GM21526 (cell line): Measurements from ENCODE around the gene BMPR1A.
A peak's percentile ranks its signal among the peaks of the same experiment; 100 is the strongest.
"Not testable (repeated sequence)": the region's sequence is repeated elsewhere in the genome, so short reads cannot be mapped to it uniquely, and the experiment has no call there.

Experiments
- ATAC-seq: cut with Tn5 transposase; IDR thresholded peaks from one replicate; pipeline ENCODE4 v1.9.1; 2021; ENCODE audit warnings: moderate library complexity; ENCODE audit not compliant: unreplicated experiment, low FRiP score

BMPR1A gene

DNA sequence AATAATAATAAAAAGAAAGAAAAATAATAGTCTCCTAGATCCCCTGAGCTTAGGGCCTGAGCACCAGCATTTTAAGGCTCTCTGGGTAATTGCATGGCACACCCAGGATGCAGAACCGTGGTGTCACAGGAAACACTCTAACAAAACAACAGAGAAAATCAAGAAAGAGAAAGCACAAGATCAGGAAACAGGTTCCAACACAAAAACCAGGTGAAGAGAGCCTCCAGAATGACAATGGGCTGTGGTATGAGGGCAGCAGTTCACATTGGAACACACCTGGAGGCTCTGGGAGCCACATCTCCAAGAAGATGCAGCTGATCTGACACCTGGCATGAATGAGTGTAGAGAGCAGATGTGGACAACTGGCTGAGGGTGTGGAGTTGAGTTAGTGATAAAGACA is 193.9 kb downstream of the BMPR1A start:
- ATAC-seq = no peak

GRCh38 chr10:86951184-86951761 is 194.9 kb downstream of the BMPR1A start:
- ATAC-seq = no peak

DNA sequence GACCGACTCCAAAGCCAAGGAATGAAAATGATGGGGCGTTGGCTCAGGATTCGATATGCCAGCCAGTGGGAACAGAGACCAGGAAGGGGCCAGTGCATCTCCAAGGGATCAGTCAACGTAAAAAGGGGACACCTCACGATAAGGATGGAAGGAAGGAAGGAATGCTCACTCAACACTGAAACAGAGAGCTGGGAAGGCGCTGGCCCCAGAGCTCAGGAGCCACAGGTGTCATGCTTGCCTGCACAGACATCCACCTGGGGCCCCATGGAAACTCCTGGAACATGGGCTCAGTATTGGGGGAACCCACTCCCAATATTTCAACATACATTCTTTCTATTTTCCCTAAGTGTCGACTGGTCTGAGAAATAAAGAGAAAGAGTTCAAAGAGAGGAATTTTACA is 195.7 kb downstream of the BMPR1A start:
- ATAC-seq = no peak

- not testable (repeated sequence) for ATAC-seq
Measured at GRCh38 chr10:86952697-86953096, 196.3 kb downstream of the BMPR1A start.

DNA sequence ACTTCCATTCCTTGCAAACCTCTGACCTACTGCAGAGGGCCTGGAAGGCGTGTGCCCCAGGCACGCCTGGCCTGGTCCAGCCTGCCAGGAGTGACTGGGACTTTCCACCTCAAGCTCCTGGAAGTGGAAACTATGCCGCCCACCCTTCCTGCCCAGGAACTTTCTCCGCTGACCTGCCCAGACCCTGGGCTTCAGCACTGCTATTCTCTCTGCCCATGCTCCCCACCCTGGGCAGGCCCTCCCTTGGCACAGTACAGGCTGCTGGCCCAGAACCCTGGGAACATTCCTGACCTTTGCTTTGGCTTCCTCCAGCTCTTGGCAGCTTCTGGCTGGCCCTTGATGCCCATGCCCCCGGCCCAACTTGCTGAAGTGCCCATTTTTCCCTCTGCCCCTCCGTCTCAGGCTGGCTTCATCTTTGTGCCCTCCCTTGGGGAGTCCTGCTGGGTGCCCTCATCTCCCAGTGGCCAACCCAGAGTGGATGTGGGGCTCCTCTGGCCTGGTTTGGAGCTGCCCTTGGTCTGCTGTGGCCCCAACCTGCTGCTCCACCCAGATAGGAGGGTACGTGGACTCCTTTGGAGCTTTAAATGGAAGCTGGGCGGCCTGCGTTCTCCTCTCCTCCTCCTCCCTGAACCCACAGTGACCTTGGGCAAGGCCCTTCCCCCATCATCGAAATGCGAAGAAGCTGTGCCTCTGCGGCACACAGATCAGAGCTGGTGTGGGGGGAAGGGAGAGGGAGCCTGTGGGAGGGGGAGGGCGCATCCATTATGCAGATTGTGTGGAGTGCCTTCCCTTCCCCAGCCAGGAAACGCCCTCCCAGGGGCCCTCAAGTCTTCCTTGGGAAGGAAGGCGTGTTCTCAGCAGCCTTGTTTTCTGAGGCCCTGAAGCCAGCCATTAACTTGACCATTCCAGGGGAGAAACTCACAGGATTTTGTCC is 197.6 kb downstream of the BMPR1A start:
- no peak for ATAC-seq

- no peak for ATAC-seq
Measured at GRCh38 chr10:86954681-86955500, 198.5 kb downstream of the BMPR1A start.

DNA sequence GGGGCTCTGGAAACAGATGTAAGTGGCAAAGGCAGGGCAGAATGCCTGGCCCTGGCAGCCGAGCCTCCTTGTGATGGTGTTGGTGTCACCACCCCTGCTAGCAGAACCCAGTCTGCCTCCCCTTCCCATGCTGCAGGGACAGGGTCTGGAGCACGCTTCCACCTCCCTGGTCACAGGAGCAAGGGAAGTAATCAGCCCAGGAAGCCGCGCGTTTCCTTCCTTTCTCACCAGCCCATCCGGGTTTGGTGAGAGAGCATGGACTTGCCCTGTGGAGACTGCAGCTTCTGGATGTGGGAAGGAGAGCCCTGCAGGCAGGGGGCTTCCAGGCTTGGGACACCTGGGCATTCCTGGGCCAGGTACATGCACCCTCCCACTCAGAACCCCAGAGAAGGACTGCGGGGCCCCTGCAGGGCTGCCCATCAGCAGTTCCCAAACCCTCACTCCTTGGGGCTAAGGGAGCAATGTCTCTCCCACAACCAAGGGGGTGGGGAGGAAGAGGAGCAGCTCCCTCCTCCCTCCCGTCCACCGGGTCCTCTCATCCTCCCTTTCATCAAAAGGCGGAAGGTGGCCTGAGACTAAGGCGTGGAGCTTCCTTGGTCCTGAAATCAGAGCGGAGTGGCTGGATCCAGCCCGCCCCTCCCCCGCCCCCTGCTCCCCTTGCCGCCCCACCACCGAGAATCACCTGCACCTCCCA is 199.2 kb downstream of the BMPR1A start:
- ATAC-seq = no peak

DNA sequence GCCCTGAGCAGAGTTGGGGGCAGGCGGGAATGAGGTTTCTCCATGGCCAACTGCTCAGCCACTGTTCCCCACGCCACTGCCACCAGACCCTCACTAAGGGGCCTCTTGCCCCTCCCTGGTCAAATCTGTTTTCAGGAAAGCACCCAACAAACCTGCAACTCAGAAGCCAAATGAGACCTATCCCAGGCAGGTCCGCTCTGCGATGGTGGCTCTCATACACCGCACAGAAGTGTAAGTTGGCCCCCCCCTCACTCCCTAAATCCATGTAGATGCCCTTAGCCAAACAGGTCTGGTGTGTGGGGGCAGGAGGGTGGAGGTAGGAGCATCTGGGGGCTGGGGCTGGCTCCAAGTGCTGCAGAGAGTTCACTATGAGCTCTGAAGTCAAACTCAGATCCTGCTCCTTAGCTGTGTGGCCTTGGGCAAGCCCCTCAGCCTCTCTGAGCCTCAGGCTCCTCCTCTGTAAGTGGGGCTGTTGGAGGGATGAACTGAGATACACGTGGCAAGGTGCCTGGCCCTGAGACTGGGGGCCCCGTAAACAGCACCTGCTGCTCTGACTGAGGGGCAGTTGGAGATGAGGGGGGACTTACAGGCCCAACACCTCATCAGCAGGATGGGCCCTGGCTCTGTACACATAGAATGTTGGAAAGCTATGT is 199.9 kb downstream of the BMPR1A start:
- ATAC-seq = no peak

GRCh38 chr10:86956848-86957448 is 200.5 kb downstream of the BMPR1A start:
- ATAC-seq = no peak

DNA sequence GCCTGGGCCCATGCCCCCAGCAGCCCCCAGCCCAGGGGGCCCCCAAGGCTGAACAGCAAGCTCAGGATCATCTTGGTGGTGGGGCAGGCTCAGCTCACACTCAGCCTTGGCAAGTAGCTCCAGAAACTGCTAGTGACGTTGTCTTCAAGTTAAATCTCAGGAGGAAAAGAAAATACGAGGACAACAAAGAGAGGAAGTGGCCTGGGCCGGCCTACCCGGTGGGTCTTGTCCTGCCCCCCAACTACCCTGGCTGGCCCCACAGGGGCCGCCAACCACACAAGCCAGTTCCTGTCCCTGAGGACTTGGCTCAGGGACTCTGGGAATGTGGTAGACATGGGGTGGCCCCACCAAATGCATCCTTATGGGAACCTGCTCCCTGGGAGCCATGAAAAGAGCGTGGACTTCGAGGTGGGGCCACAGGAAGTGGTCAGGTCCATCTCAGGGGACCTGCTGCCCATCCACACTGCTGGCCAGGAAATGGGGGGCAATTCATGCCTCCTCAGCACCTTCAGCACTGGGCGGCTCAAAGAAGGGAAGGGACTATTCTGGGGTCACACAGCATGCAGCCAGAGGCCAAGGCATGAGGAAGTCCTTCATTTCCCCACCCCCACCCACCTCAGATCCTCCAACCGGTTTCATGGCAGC is 201.2 kb downstream of the BMPR1A start, which contains the start of gene MMRN2:
MMRN2 (minus strand) TSS at position 145 of the 645 bp plus-strand sequence; CDS start at position 71, 74 bp downstream.
- ATAC-seq = no peak

DNA sequence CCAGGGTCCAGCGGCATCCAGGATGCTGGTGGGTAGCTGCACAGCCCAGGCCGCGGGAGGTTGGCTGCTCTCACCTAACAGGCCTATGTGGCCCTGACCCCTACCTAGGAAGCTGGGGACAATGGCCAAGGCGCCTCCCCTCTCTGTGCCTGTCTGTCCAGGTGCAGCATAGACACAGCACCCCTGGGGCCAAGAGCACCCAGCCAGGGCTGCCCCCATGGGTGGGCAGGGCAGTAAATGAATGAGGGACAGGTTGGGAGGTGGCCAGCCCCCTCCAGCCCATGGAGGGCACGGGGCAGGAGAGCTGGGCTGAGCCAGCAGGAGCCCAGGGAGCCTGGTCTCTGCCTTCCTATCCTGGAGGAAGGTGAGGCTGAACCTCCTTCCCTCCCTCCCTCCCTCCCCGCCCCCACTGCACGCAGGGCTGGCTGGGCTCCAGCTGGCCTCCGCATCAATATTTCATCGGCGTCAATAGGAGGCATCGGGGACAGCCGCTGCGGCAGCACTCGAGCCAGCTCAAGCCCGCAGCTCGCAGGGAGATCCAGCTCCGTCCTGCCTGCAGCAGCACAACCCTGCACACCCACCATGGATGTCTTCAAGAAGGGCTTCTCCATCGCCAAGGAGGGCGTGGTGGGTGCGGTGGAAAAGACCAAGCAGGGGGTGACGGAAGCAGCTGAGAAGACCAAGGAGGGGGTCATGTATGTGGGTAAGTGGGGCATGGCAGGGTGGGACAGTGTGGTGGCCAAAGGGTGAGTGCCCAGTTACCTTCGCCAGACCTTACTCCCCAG is 201.9 kb downstream of the BMPR1A start, which contains the start of gene SNCG:
SNCG (plus strand) TSS at position 484 of the 785 bp plus-strand sequence; CDS start at position 583, 99 bp downstream.
- ATAC-seq = no peak

GRCh38 chr10:86958901-86959736 is 202.7 kb downstream of the BMPR1A start:
- no peak for ATAC-seq

- ATAC-seq = no peak
Measured at GRCh38 chr10:86959737-86960002, 203.3 kb downstream of the BMPR1A start.

DNA sequence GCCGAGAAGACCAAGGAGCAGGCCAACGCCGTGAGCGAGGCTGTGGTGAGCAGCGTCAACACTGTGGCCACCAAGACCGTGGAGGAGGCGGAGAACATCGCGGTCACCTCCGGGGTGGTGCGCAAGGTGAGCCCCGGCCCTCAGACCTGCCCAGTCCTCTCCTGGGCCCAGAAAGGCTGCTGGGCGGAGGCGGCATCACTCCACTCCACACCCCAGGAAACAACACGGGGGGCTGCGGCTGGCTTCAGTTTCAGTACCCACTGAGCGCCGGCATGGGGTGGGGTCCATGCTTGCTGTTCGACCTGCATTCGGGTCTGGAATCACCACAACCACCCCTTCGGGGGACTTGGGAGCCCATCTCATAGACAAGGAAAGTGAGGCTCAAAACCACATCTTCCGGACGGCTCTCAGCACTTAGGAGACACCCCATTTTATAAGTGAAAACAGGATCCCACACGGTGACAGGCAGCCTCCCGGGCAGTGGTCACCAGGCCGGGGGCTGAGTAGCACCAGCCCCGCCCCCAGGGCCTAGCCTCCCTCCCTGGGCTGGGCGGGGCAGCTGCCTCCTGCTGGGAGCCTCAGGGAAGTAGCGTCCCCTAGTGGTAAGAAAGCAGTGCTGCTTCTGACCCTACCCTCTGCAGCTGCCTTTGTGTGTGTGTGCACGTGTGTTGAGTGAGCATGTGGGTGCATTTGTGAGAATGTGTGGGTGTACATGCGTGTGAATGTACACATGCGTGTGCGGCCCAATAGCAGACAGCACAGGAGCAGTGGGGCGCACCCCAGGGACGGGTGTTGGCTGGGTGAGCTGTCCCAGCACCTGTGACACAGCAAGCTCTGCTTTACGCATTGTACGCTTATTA is 203.8 kb downstream of the BMPR1A start:
- ATAC-seq = peak; percentile 59

GRCh38 chr10:86960863-86961434 is 204.5 kb downstream of the BMPR1A start:
- no peak for ATAC-seq

- ATAC-seq = no peak
Measured at GRCh38 chr10:86961481-86962091, 205.2 kb downstream of the BMPR1A start.
